Stimulated activated naive CD8-positive, alpha-beta T cell treated with anti-CD3 and anti-CD28 coated beads, Interleukin-15, Interleukin-2, amounts not matched to agents 100 ng/mL and 50 ng/mL, for 24 hours (primary cell): ENCODE results near the gene AFG3L2.

Source experiments
- H3K27ac Mint-ChIP-seq: one replicate; pipeline ENCODE4 v1.8.0; 2021; ENCODE audit warnings: mild to moderate bottlenecking, mixed read lengths
- H3K27me3 Mint-ChIP-seq: one replicate; pipeline ENCODE4 v1.8.0; 2021; ENCODE audit warnings: mixed read lengths
- H3K36me3 Mint-ChIP-seq: one replicate; pipeline ENCODE4 v1.8.0; 2021; ENCODE audit warnings: low read depth, mixed read lengths
- H3K4me1 Mint-ChIP-seq: one replicate; pipeline ENCODE4 v1.8.0; 2021; ENCODE audit warnings: low read depth, mixed read lengths
- H3K4me3 Mint-ChIP-seq: one replicate; pipeline ENCODE4 v1.8.0; 2021; ENCODE audit warnings: mild to moderate bottlenecking, mixed read lengths
- H3K9me3 Mint-ChIP-seq: one replicate; pipeline ENCODE4 v1.8.0; 2021; ENCODE audit warnings: mixed read lengths

AFG3L2 gene

DNA sequence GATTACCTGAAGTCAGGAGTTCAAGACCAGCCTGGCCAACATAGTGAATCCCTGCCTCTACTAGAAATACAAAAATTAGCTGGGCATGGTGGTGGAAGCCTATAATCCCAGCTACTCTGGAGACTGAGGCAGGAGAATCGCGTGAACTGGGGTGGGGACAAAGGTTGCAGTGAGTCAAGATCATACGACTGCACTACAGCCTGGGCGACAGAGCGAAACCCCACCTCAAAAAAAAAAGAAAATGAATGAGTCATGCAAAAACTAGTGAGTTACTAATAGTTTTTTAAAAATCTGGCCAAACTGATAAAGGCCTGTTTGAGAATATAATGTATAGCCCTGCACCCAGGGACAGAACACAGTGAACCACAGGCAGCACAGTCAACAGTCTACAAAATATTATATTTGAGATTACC is 17.5 kb downstream of the AFG3L2 start:
- H3K36me3 Mint-ChIP-seq, result peaks cover 67% of the 10 kb centered on the region

GRCh38 chr18:12352188-12352587 is 24.8 kb downstream of the AFG3L2 start:
- no peak overlapping the region for H3K4me3 Mint-ChIP-seq
- peaks cover 67% of the 10 kb centered on the region for H3K36me3 Mint-ChIP-seq
- H3K27me3 Mint-ChIP-seq, result no peaks in the 10 kb centered on the region
- peaks cover 4% of the 10 kb centered on the region for H3K4me1 Mint-ChIP-seq
- H3K9me3 Mint-ChIP-seq, result no peaks in the 10 kb centered on the region
- no peak overlapping the region for H3K27ac Mint-ChIP-seq

More for the DNA sequence above, 17.5 kb downstream of the AFG3L2 start:
- H3K4me1 Mint-ChIP-seq, result peaks cover 14% of the 10 kb centered on the region
- H3K4me3 Mint-ChIP-seq, result no peak overlapping the region
- no peak overlapping the region for H3K27ac Mint-ChIP-seq
- H3K27me3 Mint-ChIP-seq, result no peaks in the 10 kb centered on the region
- H3K9me3 Mint-ChIP-seq, result no peaks in the 10 kb centered on the region

DNA sequence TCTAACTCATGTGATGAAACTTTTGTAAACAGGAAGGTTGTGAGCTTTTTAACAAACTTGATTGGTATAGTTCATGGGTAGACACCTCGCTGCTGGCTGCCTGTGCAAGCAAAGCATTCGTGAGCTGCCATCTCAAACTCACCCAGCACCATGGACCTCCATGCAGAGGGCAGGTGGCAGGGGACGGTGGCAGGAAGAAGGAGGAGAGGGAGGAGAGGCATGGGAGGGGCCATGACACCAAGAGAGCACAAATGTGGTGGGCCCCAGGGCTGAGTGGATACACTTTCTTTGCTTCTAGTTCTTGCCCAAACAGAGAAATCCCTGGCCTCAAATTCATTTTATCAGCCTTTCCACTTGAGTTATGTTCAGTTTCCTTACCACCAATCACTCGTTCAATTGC is 29.1 kb downstream of the AFG3L2 start:
- no peak overlapping the region for H3K27ac Mint-ChIP-seq
- no peaks in the 10 kb centered on the region for H3K9me3 Mint-ChIP-seq
- H3K4me1 Mint-ChIP-seq, result no peaks in the 10 kb centered on the region
- H3K4me3 Mint-ChIP-seq, result no peak overlapping the region
- H3K36me3 Mint-ChIP-seq, result peaks cover 78% of the 10 kb centered on the region
- H3K27me3 Mint-ChIP-seq, result no peaks in the 10 kb centered on the region

DNA sequence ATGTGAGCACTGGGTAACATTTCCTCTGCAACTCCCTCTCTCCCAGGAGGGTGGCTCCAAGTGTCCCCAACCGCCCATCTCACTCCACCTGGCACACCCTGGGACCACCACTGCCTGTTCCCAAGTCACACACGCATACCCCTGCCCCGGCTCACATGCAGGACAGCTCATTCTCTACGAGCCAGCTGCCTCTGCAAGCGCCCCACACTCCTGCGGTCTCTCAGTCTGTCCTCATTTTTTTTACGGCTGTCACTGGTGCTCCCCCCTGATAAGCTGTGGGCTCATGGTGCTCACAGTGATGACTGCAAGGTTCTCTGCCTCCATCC is 30.8 kb downstream of the AFG3L2 start:
- no peaks in the 10 kb centered on the region for H3K9me3 Mint-ChIP-seq
- H3K27me3 Mint-ChIP-seq, result no peaks in the 10 kb centered on the region
- no peaks in the 10 kb centered on the region for H3K4me1 Mint-ChIP-seq
- H3K36me3 Mint-ChIP-seq, result peaks cover 84% of the 10 kb centered on the region
- no peak overlapping the region for H3K4me3 Mint-ChIP-seq
- no peak overlapping the region for H3K27ac Mint-ChIP-seq

DNA sequence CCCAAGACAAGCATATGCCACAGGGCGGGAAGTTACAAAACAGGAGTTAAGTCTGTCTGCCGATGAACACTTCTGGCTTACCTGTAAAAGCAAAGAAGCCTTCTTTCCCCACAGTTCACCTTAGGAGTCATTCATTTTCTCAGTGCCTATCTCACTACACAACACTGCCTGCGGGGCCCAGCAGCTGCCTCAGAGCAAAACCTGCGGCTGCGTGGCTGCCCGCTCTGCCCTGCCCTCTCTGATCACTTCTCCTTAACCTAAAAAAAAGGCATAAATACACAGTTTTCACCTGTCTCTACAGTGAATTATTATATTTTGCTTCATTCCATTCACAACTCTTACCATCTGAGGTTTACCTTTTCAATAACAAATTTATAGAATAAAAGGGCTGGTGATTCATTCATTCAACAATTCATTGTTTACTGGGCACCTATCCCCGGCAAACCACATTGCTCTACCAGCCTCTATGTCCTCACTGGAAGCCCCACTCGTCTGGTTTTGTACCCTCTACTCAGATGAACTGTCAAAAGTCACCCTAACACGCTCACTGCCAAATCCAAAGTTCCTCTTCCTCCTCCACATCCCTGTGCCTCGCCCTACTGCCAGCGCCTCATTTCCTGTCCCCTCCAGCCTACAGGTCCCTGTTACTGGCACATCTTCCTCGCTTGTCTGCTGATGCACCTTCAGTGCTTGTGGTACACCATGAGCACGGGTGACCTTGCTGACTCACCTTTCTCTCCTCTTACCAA is 31.4 kb downstream of the AFG3L2 start:
- peaks cover 84% of the 10 kb centered on the region for H3K36me3 Mint-ChIP-seq
- H3K4me3 Mint-ChIP-seq, result no peak overlapping the region
- no peaks in the 10 kb centered on the region for H3K27me3 Mint-ChIP-seq
- H3K9me3 Mint-ChIP-seq, result no peaks in the 10 kb centered on the region
- H3K27ac Mint-ChIP-seq, result no peak overlapping the region
- no peaks in the 10 kb centered on the region for H3K4me1 Mint-ChIP-seq

GRCh38 chr18:12342661-12343060 is 34.4 kb downstream of the AFG3L2 start:
- no peak overlapping the region for H3K4me3 Mint-ChIP-seq
- H3K36me3 Mint-ChIP-seq, result peaks cover 77% of the 10 kb centered on the region
- no peaks in the 10 kb centered on the region for H3K4me1 Mint-ChIP-seq
- no peaks in the 10 kb centered on the region for H3K9me3 Mint-ChIP-seq
- no peaks in the 10 kb centered on the region for H3K27me3 Mint-ChIP-seq
- H3K27ac Mint-ChIP-seq, result no peak overlapping the region

- H3K4me1 Mint-ChIP-seq, result no peaks in the 10 kb centered on the region
- no peak overlapping the region for H3K27ac Mint-ChIP-seq
- no peaks in the 10 kb centered on the region for H3K27me3 Mint-ChIP-seq
- H3K9me3 Mint-ChIP-seq, result no peaks in the 10 kb centered on the region
- no peak overlapping the region for H3K4me3 Mint-ChIP-seq
- H3K36me3 Mint-ChIP-seq, result peaks cover 79% of the 10 kb centered on the region
These were observed 35.9 kb downstream of the AFG3L2 start for GRCh38 chr18:12340945-12341660.

GRCh38 chr18:12338382-12338781 is 38.6 kb downstream of the AFG3L2 start:
- no peaks in the 10 kb centered on the region for H3K9me3 Mint-ChIP-seq
- no peaks in the 10 kb centered on the region for H3K27me3 Mint-ChIP-seq
- H3K36me3 Mint-ChIP-seq, result peaks cover 80% of the 10 kb centered on the region
- H3K4me3 Mint-ChIP-seq, result no peak overlapping the region
- H3K27ac Mint-ChIP-seq, result no peak overlapping the region
- no peaks in the 10 kb centered on the region for H3K4me1 Mint-ChIP-seq

GRCh38 chr18:12336887-12337286 is 40.1 kb downstream of the AFG3L2 start:
- Mint-ChIP-seq H3K4me1 (no peaks in the 10 kb centered on the region), H3K4me3 (no peak overlapping the region), H3K36me3 (peaks cover 68% of the 10 kb centered on the region), H3K27me3 (no peaks in the 10 kb centered on the region), H3K9me3 (no peaks in the 10 kb centered on the region), H3K27ac (peak overlapping the region; percentile 19)

DNA sequence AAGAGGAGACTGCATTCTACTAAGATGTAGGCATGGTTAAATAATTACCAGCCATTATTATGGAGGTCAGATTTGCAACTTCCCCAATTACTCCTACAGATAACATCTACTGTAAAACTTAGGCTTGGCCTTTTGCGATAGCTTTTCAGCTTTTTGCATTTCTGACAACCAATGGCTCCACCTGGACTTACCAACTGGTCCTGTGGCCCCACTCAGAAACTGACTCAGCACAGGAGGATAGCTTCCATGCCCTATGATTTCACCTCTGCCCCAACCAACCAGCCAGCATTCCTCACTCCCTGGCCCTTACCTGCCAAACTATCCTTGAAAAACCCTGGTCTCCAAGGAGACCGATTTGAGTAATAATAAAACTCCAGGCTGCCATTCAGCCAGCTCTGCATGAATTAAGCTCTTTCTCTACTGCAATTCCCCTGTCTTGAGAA is 40.8 kb downstream of the AFG3L2 start:
- Mint-ChIP-seq H3K27ac (peak overlapping the region; percentile 41), H3K4me3 (no peak overlapping the region), H3K27me3 (no peaks in the 10 kb centered on the region), H3K9me3 (no peaks in the 10 kb centered on the region), H3K36me3 (peaks cover 61% of the 10 kb centered on the region), H3K4me1 (no peaks in the 10 kb centered on the region)

GRCh38 chr18:12335503-12335902 is 41.5 kb downstream of the AFG3L2 start:
- peaks cover 57% of the 10 kb centered on the region for H3K36me3 Mint-ChIP-seq
- no peak overlapping the region for H3K27ac Mint-ChIP-seq
- no peaks in the 10 kb centered on the region for H3K27me3 Mint-ChIP-seq
- H3K4me1 Mint-ChIP-seq, result no peaks in the 10 kb centered on the region
- no peak overlapping the region for H3K4me3 Mint-ChIP-seq
- no peaks in the 10 kb centered on the region for H3K9me3 Mint-ChIP-seq

DNA sequence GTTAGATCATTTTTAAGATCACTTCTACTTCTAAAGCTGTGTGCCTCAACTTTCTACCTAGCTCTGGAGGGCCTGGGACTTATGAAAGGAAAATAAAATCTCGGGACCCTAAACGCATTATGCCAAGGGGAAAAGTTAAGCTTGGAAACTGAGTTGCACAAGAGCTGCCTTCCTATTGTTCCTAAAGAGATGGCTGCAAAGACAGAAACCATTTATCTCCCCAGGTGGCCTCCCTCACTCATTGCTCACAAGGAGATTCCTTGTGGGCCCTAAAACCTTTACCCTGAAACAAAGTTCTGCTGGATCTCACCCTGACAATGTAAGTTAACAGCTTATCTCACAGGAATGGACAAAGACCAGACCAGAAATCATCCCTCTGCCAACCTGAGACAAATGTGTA is 42.2 kb downstream of the AFG3L2 start:
- Mint-ChIP-seq H3K36me3 (peaks cover 52% of the 10 kb centered on the region), H3K27ac (no peak overlapping the region), H3K9me3 (no peaks in the 10 kb centered on the region), H3K27me3 (no peaks in the 10 kb centered on the region), H3K4me1 (no peaks in the 10 kb centered on the region), H3K4me3 (no peak overlapping the region)

DNA sequence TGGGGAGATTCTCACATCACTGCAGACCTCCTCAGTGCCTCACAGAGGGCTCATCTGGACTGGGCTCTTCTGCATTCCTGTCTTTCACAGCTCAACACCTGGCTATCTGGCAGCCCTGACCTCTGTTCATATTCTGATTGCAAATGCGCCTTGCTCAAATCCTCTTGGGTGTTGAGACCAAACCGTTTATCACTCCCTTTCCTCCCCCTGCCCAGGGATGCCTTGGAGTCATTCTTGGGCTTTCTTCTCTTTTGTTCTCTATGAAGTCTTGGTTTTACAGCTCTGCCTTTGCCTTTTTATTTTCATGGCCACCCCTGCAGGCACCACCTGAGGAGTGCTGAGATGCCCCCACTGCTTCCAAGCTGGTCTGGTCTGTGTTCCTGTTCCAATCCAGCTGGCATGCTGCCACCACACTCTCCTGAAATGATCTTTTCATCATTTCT is 42.6 kb downstream of the AFG3L2 start:
- no peaks in the 10 kb centered on the region for H3K9me3 Mint-ChIP-seq
- H3K4me3 Mint-ChIP-seq, result no peak overlapping the region
- no peaks in the 10 kb centered on the region for H3K27me3 Mint-ChIP-seq
- no peaks in the 10 kb centered on the region for H3K4me1 Mint-ChIP-seq
- no peak overlapping the region for H3K27ac Mint-ChIP-seq
- H3K36me3 Mint-ChIP-seq, result peaks cover 57% of the 10 kb centered on the region

- Mint-ChIP-seq H3K4me3 (no peak overlapping the region), H3K27ac (no peak overlapping the region), H3K27me3 (no peaks in the 10 kb centered on the region), H3K36me3 (peaks cover 62% of the 10 kb centered on the region), H3K4me1 (no peaks in the 10 kb centered on the region), H3K9me3 (no peaks in the 10 kb centered on the region)
These were observed 43.3 kb downstream of the AFG3L2 start for GRCh38 chr18:12333506-12334290.

GRCh38 chr18:12330766-12331165 is 46.3 kb downstream of the AFG3L2 start:
- Mint-ChIP-seq H3K4me3 (no peak overlapping the region), H3K27me3 (no peaks in the 10 kb centered on the region), H3K36me3 (peaks cover 63% of the 10 kb centered on the region), H3K27ac (no peak overlapping the region), H3K9me3 (no peaks in the 10 kb centered on the region), H3K4me1 (peaks cover 3% of the 10 kb centered on the region)
